Measurements from ENCODE around the gene SERGEF.

DNA sequence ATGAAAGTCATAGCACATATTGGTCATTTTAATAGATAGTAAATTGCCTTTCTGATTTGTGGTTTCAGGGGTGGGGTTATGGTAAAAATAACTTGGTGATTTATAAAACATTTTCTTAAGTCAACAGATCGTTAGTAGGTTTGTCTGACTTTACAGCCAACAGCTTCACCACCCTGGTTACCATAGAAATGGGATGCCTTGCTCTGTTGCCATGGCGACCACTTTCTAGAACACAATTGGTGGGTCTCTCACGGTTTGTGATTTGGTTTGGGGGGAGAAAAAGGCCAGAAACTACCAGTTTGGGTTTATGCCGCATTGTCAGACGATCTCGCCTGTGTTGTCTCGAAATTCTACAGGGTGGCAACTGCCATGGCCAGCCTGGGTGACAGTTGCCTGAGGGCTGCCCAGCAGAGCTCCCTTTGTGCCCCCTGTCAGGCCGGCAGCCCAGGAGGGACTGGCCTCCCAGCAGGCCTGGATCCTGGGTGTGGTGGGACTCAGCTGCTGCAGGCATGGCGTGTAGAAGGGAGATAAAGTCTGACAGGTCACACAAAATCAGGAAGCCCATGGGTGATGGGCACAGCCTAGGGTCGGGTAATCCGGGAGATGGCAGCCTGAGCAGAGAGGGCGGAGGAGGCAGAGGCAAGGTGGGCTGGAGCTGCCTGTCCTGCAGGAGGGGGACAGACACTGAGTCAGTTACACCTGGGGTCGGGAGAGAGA, 247.3 kb downstream of the SERGEF start:
- TF ChIP-seq, protein P1, sequence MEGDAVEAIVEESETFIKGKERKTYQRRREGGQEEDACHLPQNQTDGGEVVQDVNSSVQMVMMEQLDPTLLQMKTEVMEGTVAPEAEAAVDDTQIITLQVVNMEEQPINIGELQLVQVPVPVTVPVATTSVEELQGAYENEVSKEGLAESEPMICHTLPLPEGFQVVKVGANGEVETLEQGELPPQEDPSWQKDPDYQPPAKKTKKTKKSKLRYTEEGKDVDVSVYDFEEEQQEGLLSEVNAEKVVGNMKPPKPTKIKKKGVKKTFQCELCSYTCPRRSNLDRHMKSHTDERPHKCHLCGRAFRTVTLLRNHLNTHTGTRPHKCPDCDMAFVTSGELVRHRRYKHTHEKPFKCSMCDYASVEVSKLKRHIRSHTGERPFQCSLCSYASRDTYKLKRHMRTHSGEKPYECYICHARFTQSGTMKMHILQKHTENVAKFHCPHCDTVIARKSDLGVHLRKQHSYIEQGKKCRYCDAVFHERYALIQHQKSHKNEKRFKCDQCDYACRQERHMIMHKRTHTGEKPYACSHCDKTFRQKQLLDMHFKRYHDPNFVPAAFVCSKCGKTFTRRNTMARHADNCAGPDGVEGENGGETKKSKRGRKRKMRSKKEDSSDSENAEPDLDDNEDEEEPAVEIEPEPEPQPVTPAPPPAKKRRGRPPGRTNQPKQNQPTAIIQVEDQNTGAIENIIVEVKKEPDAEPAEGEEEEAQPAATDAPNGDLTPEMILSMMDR (IDR thresholded peaks at IDR 0.05), result no peak
- no peak for TF ChIP-seq POLR2A (IDR thresholded peaks at IDR 0.05)

All from ovary (tissue), 3 donors.